Neural crest cell (in vitro differentiated cells): ENCODE measurements around the gene CYP2A6. TPM values are rescaled to one million over a fixed set of nuclear protein-coding genes. Genes with fewer than 3 reads are reported as not detected.
"Not testable (repeated sequence)": the region's sequence is repeated elsewhere in the genome, so short reads cannot be mapped to it uniquely, and the experiment has no call there.

Experiments
- DNase-seq: peaks from one replicate; pipeline ENCODE4 v3.0.0; 2021; ENCODE audit warnings: low read depth, mixed read lengths, low spot score
- H3K27ac Mint-ChIP-seq: one replicate; pipeline ENCODE4 v1.8.0; 2021; ENCODE audit warnings: mild to moderate bottlenecking, mixed read lengths; ENCODE audit not compliant: unreplicated experiment
- H3K27me3 Mint-ChIP-seq: 2 replicates; pipeline ENCODE4 v1.8.0; 2021; ENCODE audit warnings: low read depth, mild to moderate bottlenecking, mixed read lengths
- H3K36me3 Mint-ChIP-seq: 2 replicates; pipeline ENCODE4 v1.8.0; 2021; ENCODE audit warnings: low read depth, mild to moderate bottlenecking, mixed read lengths
- H3K4me1 Mint-ChIP-seq: 2 replicates; pipeline ENCODE4 v1.8.0; 2021; ENCODE audit warnings: mixed read lengths
- H3K4me3 Mint-ChIP-seq: one replicate; pipeline ENCODE4 v1.8.0; 2021; ENCODE audit warnings: mild to moderate bottlenecking, mixed read lengths
- H3K9me3 Mint-ChIP-seq: 2 replicates; pipeline ENCODE4 v1.8.0; 2021; ENCODE audit warnings: mixed read lengths
- total RNA-seq: library from RNA; stranded (reverse); gene quantifications from 2 replicates; pipeline ENCODE4 v1.2.1, GENCODE V29; 2021
- TF ChIP-seq, protein P1 (sequence below): fragments of 200-600 bp; sonication (generic); conservative IDR thresholded peaks from 2 replicates; pipeline ENCODE4 v1.5.0; 2021; ENCODE audit warnings: antibody characterized with exemption, mild to moderate bottlenecking

Gene CYP2A6
- total RNA-seq, 1 donor from 2014 or later, result not detected

DNA sequence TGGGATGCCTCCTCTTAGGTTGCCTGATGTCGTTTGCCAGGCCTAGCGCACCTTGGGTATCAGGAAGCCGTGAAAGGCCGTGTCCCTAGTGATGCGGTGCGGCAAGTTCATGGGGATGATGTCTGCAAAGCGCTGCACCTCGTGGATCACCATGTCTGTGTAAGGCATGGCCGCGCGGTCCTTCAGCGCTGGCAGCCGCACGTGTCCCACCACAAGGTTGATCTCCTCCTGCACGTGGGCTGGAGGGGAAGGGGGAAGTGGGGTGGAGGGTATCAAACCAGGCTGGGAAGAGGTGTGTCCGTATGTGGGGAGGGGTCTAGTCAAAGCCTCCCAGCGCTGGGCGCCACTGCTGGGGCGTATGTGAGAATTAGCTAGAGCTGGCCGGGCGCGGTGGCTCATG lies 28.1 kb downstream of the CYP2A6 start:
- peaks cover 17% of the 10 kb centered on the region for H3K4me1 Mint-ChIP-seq
- TF ChIP-seq, protein P1, sequence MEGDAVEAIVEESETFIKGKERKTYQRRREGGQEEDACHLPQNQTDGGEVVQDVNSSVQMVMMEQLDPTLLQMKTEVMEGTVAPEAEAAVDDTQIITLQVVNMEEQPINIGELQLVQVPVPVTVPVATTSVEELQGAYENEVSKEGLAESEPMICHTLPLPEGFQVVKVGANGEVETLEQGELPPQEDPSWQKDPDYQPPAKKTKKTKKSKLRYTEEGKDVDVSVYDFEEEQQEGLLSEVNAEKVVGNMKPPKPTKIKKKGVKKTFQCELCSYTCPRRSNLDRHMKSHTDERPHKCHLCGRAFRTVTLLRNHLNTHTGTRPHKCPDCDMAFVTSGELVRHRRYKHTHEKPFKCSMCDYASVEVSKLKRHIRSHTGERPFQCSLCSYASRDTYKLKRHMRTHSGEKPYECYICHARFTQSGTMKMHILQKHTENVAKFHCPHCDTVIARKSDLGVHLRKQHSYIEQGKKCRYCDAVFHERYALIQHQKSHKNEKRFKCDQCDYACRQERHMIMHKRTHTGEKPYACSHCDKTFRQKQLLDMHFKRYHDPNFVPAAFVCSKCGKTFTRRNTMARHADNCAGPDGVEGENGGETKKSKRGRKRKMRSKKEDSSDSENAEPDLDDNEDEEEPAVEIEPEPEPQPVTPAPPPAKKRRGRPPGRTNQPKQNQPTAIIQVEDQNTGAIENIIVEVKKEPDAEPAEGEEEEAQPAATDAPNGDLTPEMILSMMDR, result no peak
- no peaks in the 10 kb centered on the region for H3K27me3 Mint-ChIP-seq
- no peak overlapping the region for H3K4me3 Mint-ChIP-seq
- peaks cover 6% of the 10 kb centered on the region for H3K36me3 Mint-ChIP-seq
- no peak for DNase-seq
- H3K9me3 Mint-ChIP-seq, result no peaks in the 10 kb centered on the region
- no peak overlapping the region for H3K27ac Mint-ChIP-seq

DNA sequence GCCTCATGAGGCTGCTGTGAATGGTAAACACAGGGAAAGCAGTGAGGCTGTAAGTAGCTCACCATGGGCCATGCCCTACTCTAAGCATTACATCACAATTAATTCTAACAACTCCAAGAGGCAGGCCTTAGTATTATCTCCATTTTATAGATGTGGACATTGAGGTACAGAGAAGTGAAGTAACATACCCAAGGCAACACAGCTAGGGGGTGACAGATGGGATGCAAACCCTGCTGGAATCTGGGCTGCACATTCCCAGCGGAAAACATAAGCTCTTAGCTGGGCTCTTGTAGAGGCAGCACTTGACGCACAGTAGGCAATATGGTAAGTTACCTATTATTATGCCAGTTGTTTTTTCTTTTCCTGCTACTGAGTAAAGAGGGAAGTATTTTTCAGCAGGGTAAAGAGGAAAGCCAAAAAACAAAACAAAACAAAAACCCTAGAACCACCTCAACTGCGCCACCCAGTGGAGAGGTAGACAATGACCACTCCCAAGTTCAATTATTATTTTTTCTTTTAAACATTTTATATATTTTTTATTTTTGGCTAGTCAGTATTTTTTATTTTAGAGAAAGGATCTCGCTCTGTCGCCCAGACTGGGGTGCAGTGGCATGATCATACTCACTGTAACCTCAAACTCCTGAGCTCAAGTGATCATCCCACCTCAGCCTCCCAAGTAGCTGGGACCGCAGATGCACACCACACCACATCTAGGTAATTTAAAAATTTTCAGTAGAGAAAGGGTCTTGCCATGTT lies 30.6 kb downstream of the CYP2A6 start:
- TF ChIP-seq, protein P1, result peak; percentile 92
- Mint-ChIP-seq H3K4me1 (peaks cover 12% of the 10 kb centered on the region), H3K27me3 (peaks cover 14% of the 10 kb centered on the region)
- DNase-seq, result peak; percentile 54
- H3K27ac Mint-ChIP-seq, H3K4me3 Mint-ChIP-seq, H3K9me3 Mint-ChIP-seq, H3K36me3 Mint-ChIP-seq: not testable (repeated sequence)

DNA sequence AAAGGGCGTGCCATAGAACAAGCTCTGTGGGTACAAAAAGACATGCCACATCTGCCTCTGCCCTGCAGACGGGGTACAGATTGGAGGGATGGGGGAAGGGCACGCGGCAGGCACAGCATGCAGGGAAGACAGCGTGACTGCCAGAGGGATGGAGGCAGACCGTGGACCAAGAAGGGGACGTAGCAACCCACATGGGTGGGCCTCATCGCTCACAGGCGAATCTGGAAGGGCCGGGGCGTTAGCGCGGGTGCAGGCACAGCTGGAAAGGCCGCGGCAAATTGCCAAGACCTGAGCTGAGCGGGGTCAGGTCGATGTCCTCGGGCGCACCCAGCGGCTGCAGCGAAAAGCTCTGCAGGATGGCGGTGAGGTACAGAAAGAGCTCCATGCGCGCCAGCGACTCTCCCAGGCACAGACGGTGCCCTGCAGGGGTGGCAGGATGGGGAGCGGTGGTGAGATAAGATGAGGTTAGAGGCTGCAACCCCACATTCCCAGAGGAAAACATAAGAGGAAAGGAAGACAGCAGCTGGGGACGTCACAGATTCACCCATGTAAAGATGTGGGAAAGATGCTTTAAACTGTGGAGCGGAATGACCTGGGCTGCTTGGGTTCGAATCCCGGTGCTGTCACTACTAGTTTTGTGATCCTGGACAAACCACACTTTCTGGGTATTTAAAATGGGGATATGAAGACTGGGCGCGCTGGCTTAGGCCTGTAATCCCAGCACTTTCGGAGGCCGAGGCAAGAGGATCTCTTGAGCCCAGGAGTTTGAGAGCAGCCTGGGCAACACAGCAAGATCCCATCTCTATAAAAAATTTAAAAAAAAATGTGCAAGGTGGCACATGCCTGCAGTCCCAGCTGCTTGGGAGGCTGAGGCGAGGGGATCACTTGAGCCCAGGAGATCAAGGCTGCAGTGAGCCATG lies 31.5 kb downstream of the CYP2A6 start:
- Mint-ChIP-seq H3K4me1 (peaks cover 12% of the 10 kb centered on the region), H3K27me3 (peaks cover 23% of the 10 kb centered on the region), H3K27ac (peak overlapping the region; percentile 43), H3K4me3 (peak overlapping the region; percentile 27)
- not testable (repeated sequence) for DNase-seq, H3K9me3 Mint-ChIP-seq, H3K36me3 Mint-ChIP-seq
- TF ChIP-seq, protein P1, result peak; percentile 35

DNA sequence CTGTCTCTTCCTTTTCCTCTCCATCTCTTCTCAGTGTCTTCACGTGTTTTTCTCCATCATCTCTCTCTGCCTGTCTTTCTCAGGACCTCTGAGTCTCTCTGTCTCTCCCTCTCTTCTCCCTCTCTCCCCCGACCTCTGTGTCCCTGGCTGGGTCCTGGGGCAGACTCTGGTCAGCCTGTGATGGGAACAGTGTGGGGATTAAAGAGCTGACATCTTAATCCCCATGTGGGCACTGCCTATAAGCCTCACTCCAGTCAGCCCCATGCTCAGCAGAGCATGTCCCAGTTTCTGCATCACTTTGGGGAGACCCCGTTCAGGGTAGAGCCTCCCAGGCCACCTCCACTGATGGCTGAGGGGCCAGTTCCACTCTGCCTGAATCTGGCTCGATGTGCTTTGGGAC lies 35.0 kb downstream of the CYP2A6 start:
- Mint-ChIP-seq H3K27ac (no peak overlapping the region), H3K27me3 (peaks cover 44% of the 10 kb centered on the region), H3K9me3 (no peaks in the 10 kb centered on the region), H3K4me1 (peaks cover 36% of the 10 kb centered on the region), H3K36me3 (no peaks in the 10 kb centered on the region), H3K4me3 (peak overlapping the region; percentile 25)
- no peak for DNase-seq
- TF ChIP-seq, protein P1, result no peak

DNA sequence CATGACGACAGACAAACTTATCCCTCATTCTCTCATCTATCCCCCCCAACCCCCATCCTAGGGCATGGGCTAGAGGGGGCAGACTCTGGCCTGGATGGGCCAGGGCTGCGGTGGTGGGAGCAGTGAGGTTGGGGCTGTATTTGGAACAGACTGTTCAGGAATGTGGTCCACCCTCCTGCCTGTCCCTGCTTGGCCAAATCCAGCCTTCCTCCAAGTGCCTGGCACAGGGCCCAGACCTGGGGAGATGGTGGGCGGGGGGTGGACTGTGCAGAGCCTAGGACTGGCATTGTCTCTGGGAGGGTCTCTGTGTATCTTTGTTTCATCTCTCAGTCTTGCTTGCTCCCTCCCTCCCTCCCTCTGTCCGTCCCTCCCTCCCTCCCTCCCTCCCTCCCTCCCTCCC lies 37.1 kb downstream of the CYP2A6 start:
- Mint-ChIP-seq H3K9me3 (no peaks in the 10 kb centered on the region), H3K27me3 (peaks cover 44% of the 10 kb centered on the region), H3K27ac (no peak overlapping the region), H3K36me3 (no peaks in the 10 kb centered on the region), H3K4me3 (peak overlapping the region; percentile 89), H3K4me1 (peaks cover 30% of the 10 kb centered on the region)
- TF ChIP-seq, protein P1, result no peak
- no peak for DNase-seq

DNA sequence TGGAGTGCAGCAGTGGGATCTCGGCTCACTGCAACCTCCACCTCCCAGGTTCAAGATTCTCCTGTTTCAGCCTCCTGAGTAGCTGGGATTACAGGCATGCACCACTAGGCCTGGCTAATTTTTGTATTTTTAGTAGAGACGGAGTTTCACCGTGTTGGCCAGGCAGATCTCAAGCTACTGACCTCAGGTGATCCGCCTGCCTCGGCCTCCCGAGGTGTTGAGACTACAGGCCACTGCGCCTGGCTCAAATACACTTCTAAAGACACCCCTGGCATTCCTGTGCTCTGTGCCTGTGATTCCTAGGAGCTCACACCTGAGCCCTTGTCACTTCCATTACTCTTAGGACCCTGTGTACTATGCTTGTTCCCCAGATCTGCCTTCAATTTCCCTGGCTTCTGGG lies 37.7 kb downstream of the CYP2A6 start:
- H3K9me3 Mint-ChIP-seq, H3K27ac Mint-ChIP-seq, DNase-seq, H3K36me3 Mint-ChIP-seq: not testable (repeated sequence)
- Mint-ChIP-seq H3K27me3 (peaks cover 44% of the 10 kb centered on the region), H3K4me3 (peak overlapping the region; percentile 89), H3K4me1 (peaks cover 33% of the 10 kb centered on the region)
